GM15510 (cell line): Measurements from ENCODE around the gene ZFYVE21.

Source experiments
- POLR2A ChIP-seq: IDR thresholded peaks from 3 replicates; pipeline ENCODE4 v1.6.1; 2011; ENCODE audit warnings: borderline replicate concordance; ENCODE audit not compliant: insufficient read length; ENCODE audit errors: extremely low read depth

Gene ZFYVE21

DNA sequence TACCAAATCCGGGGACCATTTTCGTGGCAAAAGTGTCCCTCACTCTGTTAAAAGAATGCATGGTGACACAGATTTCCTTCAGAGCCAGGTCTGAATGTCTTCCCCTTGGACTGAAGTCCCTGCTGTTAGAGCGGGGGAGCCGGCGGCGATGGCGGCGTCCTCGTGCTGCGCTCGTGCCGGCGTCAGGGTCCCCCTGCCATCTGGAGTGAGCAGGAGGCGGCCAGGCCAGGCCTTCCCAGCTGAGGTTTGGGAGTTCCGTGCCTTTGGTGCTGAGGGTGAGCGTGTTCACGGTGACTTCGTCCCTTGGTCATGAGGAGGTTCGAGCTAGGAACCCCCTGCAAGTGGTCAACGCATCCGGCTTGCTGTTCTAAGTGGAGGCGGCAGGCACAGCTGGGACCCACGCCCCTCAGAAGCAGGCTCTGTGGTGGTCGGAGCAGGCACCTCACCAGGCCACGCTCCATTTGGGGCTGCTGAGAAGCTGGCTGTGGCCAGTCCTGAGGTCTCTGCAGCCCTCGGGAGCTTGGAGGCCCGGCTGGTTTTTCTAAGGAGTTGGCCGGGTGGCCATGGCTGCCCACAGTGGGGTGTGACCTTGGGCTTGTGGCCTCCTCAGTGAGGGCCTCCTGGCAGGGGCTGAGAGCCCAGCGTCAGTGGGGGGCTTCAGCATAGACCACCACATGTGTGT lies 9.5 kb downstream of the ZFYVE21 start:
- no peak for TF ChIP-seq POLR2A

DNA sequence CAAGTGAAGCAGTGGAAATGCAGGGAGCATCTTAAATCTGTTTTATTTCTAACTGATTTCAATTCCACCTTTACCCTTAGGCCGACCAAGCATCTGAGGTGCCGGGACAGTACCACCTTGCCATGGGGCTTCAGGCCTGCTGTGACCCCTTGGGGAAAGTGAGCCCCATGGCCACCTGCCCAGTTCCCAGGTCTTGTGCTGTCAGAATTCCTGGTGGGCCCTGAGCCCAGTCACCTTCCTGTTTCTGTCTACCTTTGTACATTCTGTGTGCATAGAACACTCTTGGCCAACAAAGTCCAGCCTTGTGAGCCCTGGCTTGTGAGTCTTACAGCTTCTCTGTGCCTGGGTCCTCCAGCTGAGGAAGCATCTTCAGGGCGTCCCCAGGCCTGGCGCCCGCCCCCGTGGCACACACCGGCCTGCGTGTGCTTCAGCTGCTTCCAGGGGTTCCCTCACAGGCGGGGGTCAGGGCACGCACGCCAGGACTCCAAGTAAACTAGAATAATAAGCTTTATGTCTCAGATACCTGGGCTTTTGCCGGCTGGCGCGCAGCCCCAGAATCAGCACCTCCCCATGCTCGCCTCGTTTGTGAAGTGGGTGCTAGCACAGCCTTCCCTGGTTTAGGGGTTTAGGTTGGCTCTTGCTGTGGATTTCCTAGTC lies 10.3 kb downstream of the ZFYVE21 start:
- no peak for TF ChIP-seq POLR2A

DNA sequence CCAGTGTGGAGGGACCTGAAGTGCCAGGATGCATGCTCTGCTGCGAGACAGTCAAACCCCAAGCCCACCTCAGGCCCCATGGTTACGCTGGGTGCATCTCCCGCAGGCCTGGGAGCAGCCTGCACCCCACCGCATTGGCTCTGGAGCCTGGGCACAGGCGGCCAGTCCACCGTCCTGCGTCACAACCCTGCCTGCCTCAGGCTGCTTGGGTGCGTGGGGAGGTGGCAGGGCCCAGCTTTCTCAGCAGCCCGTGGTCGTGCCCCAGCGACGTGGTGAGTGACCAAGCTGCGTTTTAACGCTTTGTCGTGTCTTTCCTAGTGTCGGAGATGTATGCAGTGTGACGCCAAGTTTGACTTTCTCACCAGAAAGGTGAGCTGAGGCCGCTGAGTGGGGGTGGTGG lies 10.9 kb downstream of the ZFYVE21 start:
- no peak for TF ChIP-seq POLR2A

DNA sequence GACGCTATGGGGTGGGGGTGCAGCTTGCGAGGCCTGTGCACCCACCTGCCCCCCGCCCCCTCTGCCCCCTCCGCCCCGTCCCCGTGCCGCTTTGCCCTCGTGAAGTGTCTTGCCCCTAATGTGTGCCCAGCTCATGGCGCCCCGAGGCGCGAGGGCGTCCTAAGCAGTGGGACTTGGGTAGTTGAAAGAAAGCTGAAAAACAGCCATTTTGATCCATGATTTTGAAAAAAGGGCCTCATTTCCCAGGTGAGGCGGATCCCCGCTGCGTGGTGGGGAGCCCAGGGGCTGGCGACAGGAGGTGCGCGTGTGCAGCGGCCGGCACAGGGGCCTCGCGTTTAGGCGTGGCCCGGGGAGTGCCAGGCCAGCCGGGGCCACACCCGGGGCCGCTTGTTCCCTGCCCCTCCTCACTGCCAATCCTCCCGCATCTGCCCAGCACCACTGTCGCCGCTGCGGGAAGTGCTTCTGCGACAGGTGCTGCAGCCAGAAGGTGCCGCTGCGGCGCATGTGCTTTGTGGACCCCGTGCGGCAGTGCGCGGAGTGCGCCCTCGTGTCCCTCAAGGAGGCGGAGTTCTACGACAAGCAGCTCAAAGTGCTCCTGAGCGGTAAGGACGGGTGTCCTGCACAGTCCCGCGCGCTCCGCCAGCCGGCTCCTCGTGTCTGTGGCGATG lies 11.8 kb downstream of the ZFYVE21 start:
- no peak for TF ChIP-seq POLR2A

DNA sequence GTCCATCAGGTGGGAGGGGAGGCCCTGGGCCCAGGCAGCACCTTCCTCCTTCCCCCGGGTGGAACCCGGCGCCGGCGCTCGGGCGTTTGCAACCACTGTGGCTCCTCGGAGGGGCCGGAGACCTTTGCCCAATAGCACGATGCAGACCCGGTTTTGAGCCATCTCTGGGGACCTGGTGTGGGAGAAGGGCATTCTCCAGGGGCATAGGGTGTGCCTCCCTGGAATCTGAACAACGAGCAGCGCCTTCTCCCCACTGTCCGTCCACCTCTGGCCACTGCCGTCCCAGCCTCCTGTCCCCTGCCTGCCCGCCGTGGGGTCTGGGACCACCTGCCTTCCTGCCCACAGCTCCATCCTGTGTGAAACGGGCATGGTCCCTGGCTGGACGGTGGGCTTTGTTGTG lies 12.5 kb downstream of the ZFYVE21 start:
- TF ChIP-seq POLR2A: no peak

DNA sequence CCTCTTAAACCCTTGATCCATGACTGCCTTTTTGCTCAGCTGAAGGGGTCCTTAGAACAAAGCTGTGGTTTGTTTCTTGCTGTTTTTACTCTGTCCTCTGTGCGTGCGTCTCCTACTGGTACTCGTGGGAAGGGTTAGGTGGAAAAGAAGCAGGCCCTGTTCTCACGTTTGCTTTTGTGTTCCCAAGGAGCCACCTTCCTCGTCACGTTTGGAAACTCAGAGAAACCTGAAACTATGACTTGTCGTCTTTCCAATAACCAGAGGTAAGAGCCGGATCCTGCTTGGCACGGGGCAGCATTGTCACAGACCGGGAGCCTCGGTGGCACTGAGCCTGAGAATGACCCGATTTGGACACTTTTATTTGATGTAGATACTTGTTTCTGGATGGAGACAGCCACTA lies 13.1 kb downstream of the ZFYVE21 start:
- no peak for TF ChIP-seq POLR2A

DNA sequence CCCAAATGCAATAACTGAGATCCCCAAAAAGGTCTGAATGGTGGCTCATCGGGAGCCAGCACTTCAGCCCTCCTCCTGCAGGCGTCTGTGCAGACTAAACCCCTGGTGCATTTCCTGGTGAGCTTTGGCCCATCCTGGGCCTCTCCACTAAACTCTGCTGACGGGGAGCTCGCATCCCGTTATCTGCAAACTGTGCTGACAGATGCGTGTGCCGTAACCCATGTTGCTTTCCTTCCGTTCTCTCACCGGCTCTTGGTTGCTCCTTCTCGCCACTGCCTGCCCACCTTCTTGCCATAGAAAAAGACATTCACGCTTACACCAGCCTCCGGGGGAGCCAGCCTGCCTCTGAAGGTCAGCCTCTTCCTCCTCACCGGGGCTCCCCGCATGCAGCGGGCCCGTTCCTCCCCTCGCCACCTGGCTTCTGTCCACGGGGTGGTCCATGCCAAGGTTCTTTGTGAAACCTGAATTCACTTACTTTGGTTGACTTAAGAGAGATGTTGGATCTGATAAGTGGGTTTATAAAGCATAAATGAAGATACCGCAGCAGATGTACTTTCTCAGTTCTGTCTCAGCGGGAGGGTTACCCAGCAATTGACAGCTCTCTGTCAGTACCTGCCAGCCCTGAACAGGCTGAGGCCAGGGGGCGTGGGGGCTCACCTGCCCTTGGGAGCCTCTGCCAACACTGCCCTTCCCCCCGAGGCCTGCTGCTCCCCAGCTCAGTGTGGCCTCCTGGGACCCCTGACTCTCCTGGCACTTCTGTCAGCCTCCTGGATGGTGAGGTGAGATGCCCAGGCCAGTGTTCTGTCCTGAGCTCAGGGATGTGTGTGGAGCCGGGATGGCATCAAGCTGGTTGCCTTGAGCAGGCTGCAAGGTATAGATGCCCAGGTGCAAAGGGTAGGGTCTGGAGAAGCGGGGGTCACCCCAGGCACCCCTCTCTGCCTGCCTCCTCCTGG lies 14.2 kb downstream of the ZFYVE21 start:
- no peak for TF ChIP-seq POLR2A

DNA sequence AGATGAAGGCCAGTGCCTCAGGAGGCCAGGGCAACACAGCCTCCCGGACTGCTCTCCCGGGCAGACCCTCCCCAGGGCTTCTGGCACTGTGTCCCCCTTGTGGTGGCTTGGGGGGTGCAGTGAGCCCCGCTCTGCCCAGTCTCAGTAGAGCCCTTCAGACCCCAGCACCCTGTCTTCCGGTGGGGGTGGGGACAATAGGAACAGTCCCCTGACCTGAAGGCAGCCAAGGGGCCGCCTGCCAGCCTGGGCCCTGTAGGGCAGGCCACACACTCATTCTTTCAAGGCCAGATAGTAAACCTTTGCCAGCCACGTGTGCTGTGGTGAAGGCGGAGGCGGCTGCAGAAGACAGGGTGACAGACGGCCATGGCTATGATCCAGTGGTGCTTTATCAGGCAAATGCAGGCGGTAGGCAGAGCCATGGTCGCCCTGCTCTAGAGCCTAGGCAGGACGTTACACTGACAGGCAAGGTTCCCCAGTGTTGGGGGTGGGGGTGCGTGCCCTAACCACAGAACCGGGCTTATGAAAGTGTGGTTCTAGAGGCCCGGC lies 15.0 kb downstream of the ZFYVE21 start:
- no peak for TF ChIP-seq POLR2A

DNA sequence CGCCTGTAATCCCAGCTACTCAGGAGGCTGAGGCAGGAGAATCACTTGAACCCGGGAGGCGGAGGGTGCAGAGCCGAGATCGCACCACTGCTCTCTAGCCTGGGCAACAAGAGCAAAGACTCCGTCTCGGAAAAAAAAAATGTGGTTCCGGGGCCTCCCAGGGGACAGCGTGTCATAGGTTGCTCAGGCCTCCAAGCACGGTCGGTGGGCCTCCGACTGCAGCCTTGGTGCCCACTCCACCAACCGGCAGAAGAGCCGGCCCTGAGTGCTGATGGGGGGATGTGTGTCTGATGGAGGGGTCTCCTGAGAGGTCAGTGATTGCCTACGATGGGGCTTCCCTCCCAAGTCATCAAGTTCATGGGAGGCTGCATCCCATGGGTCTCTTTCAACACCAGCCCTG lies 15.9 kb downstream of the ZFYVE21 start:
- TF ChIP-seq POLR2A: no peak

DNA sequence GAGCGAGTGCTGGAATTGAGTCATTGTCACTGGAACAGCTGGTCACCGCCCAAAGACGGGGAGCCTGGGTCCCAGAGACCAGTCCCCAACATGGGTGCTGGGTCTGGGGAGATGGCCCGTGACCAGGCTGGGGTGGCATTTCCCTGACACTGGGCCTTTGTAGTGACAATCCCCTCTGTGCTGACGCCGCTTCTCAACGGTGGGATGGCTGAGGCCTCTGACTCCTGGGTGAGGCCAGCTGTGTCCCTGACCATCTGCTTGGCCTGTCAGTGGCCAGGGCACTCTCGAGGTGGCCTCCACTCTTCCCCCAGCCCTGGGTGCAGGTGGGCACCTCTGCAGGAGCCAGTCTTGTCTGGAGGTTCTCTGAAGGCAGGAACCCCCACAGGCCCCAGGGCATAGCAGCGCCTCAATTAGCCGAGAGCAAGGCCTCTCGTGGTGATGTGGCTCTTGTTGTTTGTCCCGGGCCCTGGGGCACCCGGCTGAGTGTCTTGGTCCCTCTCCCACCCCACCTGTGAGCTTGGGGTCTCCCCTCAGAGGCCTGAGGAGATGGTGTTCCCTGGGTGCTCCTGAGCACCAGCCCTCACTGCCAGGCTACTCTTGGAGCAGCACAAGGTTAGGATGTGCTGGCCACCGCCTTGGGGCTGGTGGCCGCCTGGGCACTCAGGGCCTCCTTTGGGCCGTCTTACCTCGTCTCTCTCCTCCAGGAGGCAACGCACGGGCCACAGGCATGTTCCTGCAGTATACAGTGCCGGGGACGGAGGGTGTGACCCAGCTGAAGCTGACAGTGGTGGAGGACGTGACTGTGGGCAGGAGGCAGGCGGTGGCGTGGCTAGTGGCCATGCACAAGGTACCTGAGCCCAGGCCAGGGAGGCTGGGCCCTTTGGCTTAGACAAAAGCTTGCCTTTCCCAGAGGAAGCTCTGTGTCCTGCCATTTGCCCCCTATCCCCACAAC lies 16.6 kb downstream of the ZFYVE21 start:
- TF ChIP-seq POLR2A: no peak

DNA sequence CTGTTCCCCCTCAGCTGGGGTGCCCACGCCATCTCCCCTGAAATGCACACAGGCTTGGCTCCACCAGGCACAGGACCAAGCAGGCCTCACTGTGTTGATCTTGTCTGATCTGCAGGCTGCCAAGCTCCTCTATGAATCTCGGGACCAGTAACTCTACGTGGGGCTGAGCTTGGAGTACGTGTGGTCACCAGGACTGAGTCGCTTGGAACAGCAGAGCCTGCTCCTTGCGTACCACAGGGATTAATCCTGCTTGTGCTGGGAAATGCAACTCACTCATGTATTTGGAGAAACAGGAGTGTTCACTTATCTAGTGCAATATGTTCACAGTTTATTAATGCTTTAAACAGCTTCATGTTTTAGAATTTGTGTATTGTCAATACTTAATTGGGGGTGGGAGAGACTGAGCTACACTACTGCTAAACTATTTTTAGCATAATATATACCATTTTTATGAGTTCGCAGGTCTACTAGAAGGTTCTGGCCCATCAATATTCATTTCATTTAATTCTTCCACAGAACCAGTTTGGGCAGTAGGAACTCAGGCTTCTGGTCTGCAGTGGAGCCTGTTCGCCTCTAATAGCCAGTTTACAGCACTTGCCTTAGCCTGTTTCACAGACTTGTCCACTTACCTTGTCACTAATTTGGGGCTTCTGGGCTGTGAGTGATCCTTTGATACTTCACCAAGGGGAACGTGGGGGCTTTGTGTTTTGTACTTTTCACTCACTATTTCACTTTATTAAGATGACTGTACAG lies 17.4 kb downstream of the ZFYVE21 start:
- TF ChIP-seq POLR2A: no peak

DNA sequence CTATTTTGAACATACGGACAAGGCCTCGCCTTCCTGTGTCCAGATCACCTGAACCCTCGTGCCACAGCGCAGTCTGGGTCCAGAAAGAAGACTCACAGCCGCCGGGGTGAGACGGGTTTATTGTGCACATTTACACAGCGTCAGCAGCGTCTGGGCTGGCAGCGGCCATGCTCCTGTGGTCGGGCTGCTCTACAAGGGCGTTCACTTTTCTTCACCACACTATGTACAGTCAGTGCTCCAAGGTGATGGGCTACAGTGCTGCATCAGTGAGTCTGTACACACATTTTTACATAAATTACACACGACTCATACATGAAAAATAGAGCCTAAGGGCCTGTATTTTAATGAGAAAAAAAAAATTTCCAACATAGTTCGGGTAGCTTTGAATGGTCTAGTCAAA lies 18.0 kb downstream of the ZFYVE21 start:
- TF ChIP-seq POLR2A: no peak
